ENCODE data around the gene TOM1L1.

The TOM1L1 gene

DNA sequence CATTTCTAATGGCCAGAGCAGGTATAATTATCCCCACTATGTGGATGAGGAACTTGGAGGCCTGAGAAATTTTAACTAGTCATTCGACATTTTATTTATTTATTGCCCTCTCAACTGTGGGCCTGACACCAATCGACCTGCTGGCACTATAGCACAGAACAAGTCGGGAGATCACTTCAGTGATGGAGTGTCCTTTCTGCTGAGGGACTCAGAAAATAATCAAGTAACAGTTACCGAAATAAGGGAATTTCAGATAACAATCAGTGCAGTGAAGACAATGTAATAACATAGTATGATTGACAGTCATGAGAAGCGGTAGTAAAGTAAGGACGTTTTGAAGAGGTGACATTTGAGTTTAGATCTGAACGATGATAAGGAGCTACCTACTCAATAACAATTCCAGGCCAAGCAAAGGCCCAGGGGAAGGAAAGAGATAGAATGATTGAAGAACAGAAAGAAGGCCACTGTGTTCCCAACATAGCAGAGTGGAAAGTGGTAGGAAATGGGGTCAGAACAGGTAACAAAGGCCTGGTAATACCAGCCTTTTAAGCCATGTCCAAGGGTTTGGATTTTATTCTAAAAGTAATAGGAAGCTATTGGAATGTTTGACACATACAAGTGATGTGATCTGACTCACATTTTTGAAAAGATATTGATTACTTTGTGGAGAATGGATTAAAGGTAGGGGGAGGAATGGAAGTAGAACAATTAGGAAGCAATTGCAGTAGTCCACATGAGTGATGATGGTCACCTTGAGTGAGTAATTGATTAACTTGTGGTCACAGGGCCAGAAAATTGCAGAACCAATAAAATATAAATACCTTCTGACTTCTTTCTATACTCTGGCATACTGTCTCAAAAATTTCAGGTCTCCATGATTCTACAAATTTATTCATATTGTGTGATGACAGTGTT is 69.3 kb downstream of the TOM1L1 start:
- TF ChIP-seq KLF7 (tag by site-specific recombination; IDR thresholded peaks at IDR 0.05; ENCODE audit: borderline replicate concordance) (no peak), ZNF114 (tag by site-specific recombination; IDR thresholded peaks at IDR 0.05) (no peak), SALL2 (tag by site-specific recombination; IDR thresholded peaks at IDR 0.05; ENCODE audit: borderline replicate concordance) (no peak), ZNF600 (tag by site-specific recombination; IDR thresholded peaks at IDR 0.05) (peak; percentile 46; the same call in 1 of the 2 replicates), ZBTB17 (tag by site-specific recombination; IDR thresholded peaks at IDR 0.05) (peak; percentile 76), ZNF366 (tag by site-specific recombination; conservative IDR thresholded peaks at IDR 0.05) (0 out of 2 replicates have a peak, but pooled peaks have one; percentile 17), ZNF184 (tag by site-specific recombination; IDR thresholded peaks at IDR 0.05) (no peak), ZNF16 (tag by site-specific recombination; IDR thresholded peaks at IDR 0.05; ENCODE audit: low read depth) (no peak), ZSCAN18 (tag by site-specific recombination; IDR thresholded peaks at IDR 0.05) (no peak), ZNF624 (tag by site-specific recombination; IDR thresholded peaks at IDR 0.05) (no peak), ZNF830 (tag by site-specific recombination; IDR thresholded peaks at IDR 0.05; ENCODE audit: low read depth) (no peak), ZNF792 (tag by site-specific recombination; IDR thresholded peaks at IDR 0.05) (no peak), ZIC2 (tag by site-specific recombination; IDR thresholded peaks at IDR 0.05) (no peak), ZNF560 (tag by site-specific recombination; IDR thresholded peaks at IDR 0.05; ENCODE audit: borderline replicate concordance) (no peak), PRDM1 (tag by site-specific recombination; IDR thresholded peaks at IDR 0.05) (peak; percentile 44; the same call in 1 of the 2 replicates)
- Histone ChIP-seq H3K9me3 (ENCODE audit: control insufficient read depth, insufficient read depth, low read depth, low read length) (no peaks in the 10 kb centered on the region), H3K4me3 (ENCODE audit: low read depth, low read length) (peak overlapping the region; percentile 87), H3K4me1 (ENCODE audit: control insufficient read depth, insufficient read depth, low read length) (no peaks in the 10 kb centered on the region; the same call in 1 of the 2 replicates), H3K36me3 (ENCODE audit: control insufficient read depth in 2 of 2, insufficient read depth in 1 of 2, low read length in 2 of 2) (peaks cover 8 to 9% of the 10 kb centered on the region in 2 experiments), H3K27ac (ENCODE audit: extremely low read depth, low read depth, low read length) (no peak overlapping the region)
- CTCF ChIA-PET, result interaction anchor here (0.7 to 3.2 kb wide), 2 partner anchors 19 to 23 kb away, joined by 3 to 17 read pairs; no protein-coding TSS in a partner anchor
- POLR2A ChIA-PET, result interaction anchor here (0.6 kb wide), 1 partner anchor 66 kb away, joined by 6 read pairs; no protein-coding TSS in a partner anchor

DNA sequence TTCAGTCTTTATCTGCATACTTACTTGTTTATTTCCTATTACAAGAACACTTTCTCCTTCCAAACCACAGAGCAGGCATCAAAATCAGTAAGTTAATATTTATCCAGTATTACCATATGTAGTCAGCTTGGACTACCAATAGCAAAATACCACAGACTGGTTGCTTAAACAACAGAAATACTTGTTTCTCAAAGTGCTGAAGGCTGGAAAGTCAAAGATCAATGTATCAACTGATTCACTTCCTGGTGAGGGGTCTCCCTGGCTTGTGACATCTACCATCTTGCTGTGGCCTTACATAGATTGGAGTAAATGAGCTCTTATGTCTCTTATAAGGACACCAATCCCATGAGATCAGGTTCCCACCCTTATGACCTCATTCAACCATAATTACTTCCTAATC is 70.5 kb downstream of the TOM1L1 start:
- H3K4me1 ChIP-seq (ENCODE audit: control insufficient read depth, insufficient read depth, low read length), result no peaks in the 10 kb centered on the region; the same call in 1 of the 2 replicates
- H3K36me3 ChIP-seq (ENCODE audit: control insufficient read depth in 2 of 2, insufficient read depth in 1 of 2, low read length in 2 of 2), result no peaks in the 10 kb centered on the region
- no peaks in the 10 kb centered on the region for H3K9me3 ChIP-seq (ENCODE audit: control insufficient read depth, insufficient read depth, low read depth, low read length)
- no peak overlapping the region for H3K27ac ChIP-seq (ENCODE audit: extremely low read depth, low read depth, low read length)
- no peak overlapping the region for H3K4me3 ChIP-seq (ENCODE audit: low read depth, low read length)
- TF ChIP-seq YY1 (tag by site-specific recombination; IDR thresholded peaks at IDR 0.05) (no peak), ZNF585B (tag by site-specific recombination; IDR thresholded peaks at IDR 0.05) (no peak), ZSCAN18 (tag by site-specific recombination; IDR thresholded peaks at IDR 0.05) (no peak), ZNF37A (tag by site-specific recombination; IDR thresholded peaks at IDR 0.05) (no peak), ZNF791 (tag by site-specific recombination; IDR thresholded peaks at IDR 0.05) (no peak), ZNF302 (tag by site-specific recombination; IDR thresholded peaks at IDR 0.05; ENCODE audit: low read depth) (no peak), GLI2 (tag by site-specific recombination; IDR thresholded peaks at IDR 0.05; ENCODE audit: borderline replicate concordance, low read depth) (no peak), ZBTB7A (tag by site-specific recombination; IDR thresholded peaks at IDR 0.05; ENCODE audit: low read depth) (no peak), ZNF518A (tag by site-specific recombination; conservative IDR thresholded peaks at IDR 0.05; ENCODE audit: low read depth) (no peak)
- TF ChIP-seq, protein P1, sequence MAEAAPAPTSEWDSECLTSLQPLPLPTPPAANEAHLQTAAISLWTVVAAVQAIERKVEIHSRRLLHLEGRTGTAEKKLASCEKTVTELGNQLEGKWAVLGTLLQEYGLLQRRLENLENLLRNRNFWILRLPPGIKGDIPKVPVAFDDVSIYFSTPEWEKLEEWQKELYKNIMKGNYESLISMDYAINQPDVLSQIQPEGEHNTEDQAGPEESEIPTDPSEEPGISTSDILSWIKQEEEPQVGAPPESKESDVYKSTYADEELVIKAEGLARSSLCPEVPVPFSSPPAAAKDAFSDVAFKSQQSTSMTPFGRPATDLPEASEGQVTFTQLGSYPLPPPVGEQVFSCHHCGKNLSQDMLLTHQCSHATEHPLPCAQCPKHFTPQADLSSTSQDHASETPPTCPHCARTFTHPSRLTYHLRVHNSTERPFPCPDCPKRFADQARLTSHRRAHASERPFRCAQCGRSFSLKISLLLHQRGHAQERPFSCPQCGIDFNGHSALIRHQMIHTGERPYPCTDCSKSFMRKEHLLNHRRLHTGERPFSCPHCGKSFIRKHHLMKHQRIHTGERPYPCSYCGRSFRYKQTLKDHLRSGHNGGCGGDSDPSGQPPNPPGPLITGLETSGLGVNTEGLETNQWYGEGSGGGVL (tag by site-specific recombination; IDR thresholded peaks at IDR 0.05), result no peak
- ChIA-PET POLR2A (no interaction called here), CTCF (interaction anchor here (0.5 to 0.6 kb wide), 2 partner anchors 384 to 855 kb away, joined by 3 read pairs; no protein-coding TSS in a partner anchor)
